SK-N-SH (cell line): ENCODE data around the gene MARF1.

Source experiments
- CTCF ChIP-seq: fragments of 200-600 bp; sonication (generic); IDR thresholded peaks from 2 replicates; pipeline ENCODE4 v1.6.1; 2017; ENCODE audit warnings: antibody characterized with exemption, mild to moderate bottlenecking, moderate library complexity
- NFIC ChIP-seq: IDR thresholded peaks from 2 replicates; pipeline ENCODE4 v1.4.0; 2012; ENCODE audit warnings: borderline replicate concordance
- TAF1 ChIP-seq: IDR thresholded peaks from 2 replicates; pipeline ENCODE4 v1.6.1; 2012; ENCODE audit warnings: low read depth, mild to moderate bottlenecking, low read length, moderate library complexity, borderline replicate concordance
- TEAD4 ChIP-seq: IDR thresholded peaks from 2 replicates; pipeline ENCODE4 v1.4.0; 2012; ENCODE audit warnings: mild to moderate bottlenecking, borderline replicate concordance; ENCODE audit not compliant: insufficient read depth

DNA sequence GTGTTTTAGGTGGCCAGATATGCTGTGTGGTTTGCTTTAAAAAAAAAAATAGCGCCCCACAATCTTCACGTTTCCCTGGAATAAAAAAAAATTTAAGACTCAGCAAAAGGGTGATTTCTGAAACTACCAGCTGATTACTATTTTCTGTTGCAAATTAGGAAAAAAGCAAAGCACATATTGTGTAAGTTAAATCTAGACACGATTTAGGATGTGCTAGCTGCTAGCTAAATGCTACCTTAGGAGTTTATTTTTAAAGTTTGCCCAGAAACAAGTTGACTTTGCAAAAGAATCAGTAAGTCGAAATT lies 944 bp upstream of the MARF1 start:
- TF ChIP-seq CTCF (no peak), NFIC (no peak), TAF1 (no peak), TEAD4 (no peak)
